Skeletal muscle cell (primary cell): ENCODE results near the gene PXDN.

ENCODE experiments used
- DNase-seq: peaks from one replicate; pipeline ENCODE4 v3.0.0-alpha.2; 2010; ENCODE audit warnings: low read depth
- H3K4me3 ChIP-seq: 2 replicates; pipeline ENCODE4 v1.5.1; 2011; ENCODE audit warnings: low read depth, mild to moderate bottlenecking, control low read depth, low read length, moderate library complexity

PXDN gene

DNA sequence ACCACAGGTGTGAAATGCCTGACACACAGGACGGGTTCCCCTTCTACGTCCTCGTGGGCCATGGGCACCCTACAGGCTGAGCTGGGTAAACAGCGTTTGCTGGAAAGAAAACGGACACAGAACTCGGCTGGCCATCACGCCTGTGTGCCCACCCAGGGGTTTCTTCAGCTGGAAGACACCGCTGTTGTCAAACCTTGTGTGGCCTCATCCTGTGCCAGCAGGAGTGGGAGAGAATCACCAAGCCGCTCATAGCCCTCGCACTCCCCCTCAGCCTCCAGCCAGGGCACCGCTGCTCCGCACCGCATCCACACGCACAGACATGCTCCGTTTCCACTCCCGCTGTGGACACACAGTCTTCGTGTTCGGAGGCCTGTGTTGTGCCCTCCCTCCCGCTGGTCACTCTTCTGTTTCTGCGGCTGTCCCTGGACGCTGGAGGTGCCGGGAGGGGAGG is 161.4 kb downstream of the PXDN start:
- no peak overlapping the region for H3K4me3 ChIP-seq
- DNase-seq, result no peak

DNA sequence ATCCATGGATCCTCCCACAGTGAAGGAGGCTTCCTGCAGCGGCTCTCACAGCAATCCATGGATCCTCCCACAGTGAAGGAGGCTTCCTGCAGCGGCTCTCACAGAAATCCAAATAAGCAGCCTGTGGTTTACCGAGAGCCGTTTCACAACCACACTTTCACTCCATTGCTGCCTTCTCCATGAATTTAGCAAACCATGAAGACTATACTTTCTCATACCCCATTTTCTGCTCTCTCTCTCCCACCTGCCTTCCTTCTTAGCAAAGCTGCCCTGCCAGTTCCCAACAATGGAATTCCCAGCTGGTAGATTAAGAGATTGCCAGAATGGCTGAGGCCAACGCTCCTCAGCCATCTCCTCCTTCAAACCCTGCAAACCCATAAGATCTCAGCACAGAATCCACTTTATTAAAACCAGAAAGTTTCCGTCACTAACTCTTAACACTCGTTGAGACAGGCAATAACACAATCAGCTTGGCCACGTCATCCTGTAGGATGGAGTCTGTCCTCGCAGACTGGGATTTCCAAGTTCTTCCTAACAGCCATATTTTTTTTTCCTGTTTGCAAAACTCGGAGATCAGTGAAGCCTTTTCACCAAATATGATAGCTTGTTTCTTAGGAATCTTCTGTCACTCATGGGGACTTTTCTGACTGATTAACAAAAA is 162.2 kb downstream of the PXDN start:
- DNase-seq, result no peak
- no peak overlapping the region for H3K4me3 ChIP-seq
